ENCODE measurements around the gene YWHAH.
A peak's percentile ranks its signal among the peaks of the same experiment; 100 is the strongest.
"Not testable (repeated sequence)": the region's sequence is repeated elsewhere in the genome, so short reads cannot be mapped to it uniquely, and the experiment has no call there.

The YWHAH gene

GRCh38 chr22:31977939-31978338 is 33.6 kb downstream of the YWHAH start:
- no peak overlapping the region for H3K27ac ChIP-seq
- no peak for TF ChIP-seq ZFX (IDR thresholded peaks at IDR 0.05)
- no peak for TF ChIP-seq CTCF (conservative IDR thresholded peaks at IDR 0.05)

GRCh38 chr22:31980628-31981027 is 36.3 kb downstream of the YWHAH start:
- TF ChIP-seq CTCF (conservative IDR thresholded peaks at IDR 0.05) = no peak
- no peak for TF ChIP-seq ZFX (IDR thresholded peaks at IDR 0.05)
- H3K27ac ChIP-seq = no peak overlapping the region

GRCh38 chr22:31981976-31982375 is 37.6 kb downstream of the YWHAH start:
- H3K27ac ChIP-seq = not testable (repeated sequence)

- no peak overlapping the region for H3K27ac ChIP-seq
- no peak for TF ChIP-seq CTCF (conservative IDR thresholded peaks at IDR 0.05)
- TF ChIP-seq ZFX (IDR thresholded peaks at IDR 0.05) = no peak
Measured at GRCh38 chr22:31983911-31984656, 39.7 kb downstream of the YWHAH start.

- no peak overlapping the region for H3K27ac ChIP-seq
- TF ChIP-seq CTCF (conservative IDR thresholded peaks at IDR 0.05) (no peak), ZFX (IDR thresholded peaks at IDR 0.05) (no peak)
Measured at GRCh38 chr22:31987218-31987617, 42.9 kb downstream of the YWHAH start.

- H3K27ac ChIP-seq = no peak overlapping the region
- no peak for TF ChIP-seq ZFX (IDR thresholded peaks at IDR 0.05)
Measured at GRCh38 chr22:31991102-31991839, 46.9 kb downstream of the YWHAH start.

- TF ChIP-seq ZFX (IDR thresholded peaks at IDR 0.05) = no peak
- peak; percentile 33 for TF ChIP-seq CTCF (conservative IDR thresholded peaks at IDR 0.05)
- H3K27ac ChIP-seq = no peak overlapping the region
Measured at GRCh38 chr22:31995046-31995445, 50.7 kb downstream of the YWHAH start.

- H3K27ac ChIP-seq = no peak overlapping the region
- TF ChIP-seq ZFX (IDR thresholded peaks at IDR 0.05) (no peak), CTCF (conservative IDR thresholded peaks at IDR 0.05) (no peak)
Measured at GRCh38 chr22:31995807-31996206, 51.5 kb downstream of the YWHAH start.

Measured in C4-2B (cell line).